SH-SY5Y (cell line): ENCODE data around the gene CECR2.

Source experiments
- GATA2 ChIP-seq: IDR thresholded peaks from 2 replicates; pipeline ENCODE4 v1.6.1; 2011; ENCODE audit warnings: mild to moderate bottlenecking, low read depth, low read length
- GATA3 ChIP-seq: IDR thresholded peaks from 2 replicates; pipeline ENCODE4 v1.6.1; 2011; ENCODE audit warnings: low read depth, mild to moderate bottlenecking, low read length, moderate library complexity

Gene CECR2

DNA sequence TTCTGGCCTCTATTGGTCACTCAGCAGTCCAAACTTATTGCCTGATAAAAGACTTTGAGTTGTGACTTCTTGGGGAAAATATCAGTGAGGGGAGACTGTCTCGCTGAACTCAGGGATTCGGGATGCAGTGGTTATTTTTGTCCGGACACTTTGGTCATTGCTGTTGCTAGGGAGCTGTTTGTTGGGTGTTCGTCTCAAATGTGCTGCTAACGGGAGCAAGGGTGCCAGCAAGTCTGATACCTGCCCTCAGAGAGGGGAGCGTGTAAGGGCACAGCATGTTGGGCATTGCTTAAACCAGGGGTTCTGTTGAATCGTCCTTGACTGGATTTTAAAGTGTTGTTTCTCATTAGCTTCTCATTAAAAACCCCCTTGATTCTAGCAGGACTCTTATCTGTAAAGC is 144.8 kb downstream of the CECR2 start:
- TF ChIP-seq GATA2 (no peak), GATA3 (no peak)

DNA sequence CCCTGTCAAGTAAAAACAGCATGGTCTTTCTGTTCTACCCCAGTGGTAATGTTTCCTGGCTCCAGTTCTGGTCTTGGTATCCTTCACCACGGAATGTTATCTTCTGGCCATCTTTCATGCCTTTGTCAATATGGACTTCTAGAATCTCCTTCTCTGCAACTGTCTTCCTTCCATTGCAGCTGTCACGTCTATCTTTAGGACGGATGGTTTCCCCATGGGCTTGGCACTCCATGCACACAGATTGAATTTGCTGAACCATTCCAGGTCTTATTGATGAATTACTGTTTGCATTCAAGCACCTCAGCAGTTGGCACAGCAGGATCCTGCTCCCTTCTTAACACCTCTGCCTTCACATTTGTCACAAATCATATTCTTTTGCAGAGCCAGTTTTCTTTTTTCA is 149.1 kb downstream of the CECR2 start:
- no peak for TF ChIP-seq GATA3
- TF ChIP-seq GATA2 = no peak

DNA sequence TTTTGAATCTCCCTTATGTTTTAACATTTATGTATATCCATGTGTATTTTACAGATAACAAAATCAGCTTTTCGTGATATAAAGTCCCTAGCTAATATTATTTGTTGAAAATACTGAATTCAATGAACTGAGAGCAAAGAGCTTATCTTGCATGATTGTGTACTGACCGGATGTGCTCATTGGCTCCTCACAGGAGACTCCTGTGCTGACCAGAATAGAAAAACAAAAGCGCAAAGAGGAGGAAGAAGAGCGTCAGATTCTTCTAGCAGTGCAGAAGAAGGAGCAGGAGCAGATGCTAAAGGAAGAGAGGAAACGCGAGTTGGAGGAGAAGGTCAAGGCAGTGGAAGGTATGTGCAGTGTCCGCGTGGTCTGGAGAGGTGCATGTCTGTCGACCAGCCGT is 154.7 kb downstream of the CECR2 start:
- no peak for TF ChIP-seq GATA2

DNA sequence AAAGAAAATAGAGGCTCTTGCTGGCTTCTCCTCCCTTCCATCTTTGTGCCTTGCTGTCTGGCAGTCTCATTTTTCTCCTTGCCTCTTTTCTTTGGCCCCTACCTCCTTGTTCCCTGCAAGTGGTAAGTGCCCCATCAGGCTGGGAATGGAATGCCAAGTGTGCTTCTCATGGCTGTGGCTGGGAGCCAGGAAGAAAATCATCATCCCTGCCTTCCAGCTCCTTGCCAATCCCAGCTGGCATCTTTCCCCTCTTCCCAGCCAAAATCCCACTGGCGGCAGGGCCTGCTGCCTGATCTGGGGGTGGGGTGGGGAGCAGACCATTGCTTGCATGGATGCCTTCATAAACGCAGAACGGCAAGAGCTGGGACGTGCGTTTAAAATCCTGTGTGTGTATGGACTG is 167.0 kb downstream of the CECR2 start:
- no peak for TF ChIP-seq GATA3
- TF ChIP-seq GATA2 = no peak

DNA sequence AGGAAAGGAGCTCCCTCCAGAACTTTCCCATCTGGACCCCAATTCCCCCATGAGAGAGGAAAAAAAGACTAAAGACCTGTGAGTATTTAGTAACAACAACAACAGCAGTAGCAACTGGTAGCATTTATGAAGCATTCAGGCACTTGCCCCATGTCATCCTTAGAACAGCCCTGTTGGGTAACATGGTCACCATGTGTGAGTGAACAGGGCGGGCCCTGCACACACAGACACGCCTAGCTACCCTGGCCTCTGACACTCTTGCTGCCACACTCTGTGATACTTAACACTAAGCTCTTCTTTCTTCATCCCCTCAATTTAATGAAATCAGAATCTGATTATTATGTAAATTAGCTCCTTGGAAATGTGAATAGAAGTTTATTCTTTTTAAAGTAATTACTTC is 167.9 kb downstream of the CECR2 start:
- TF ChIP-seq GATA2 (no peak), GATA3 (no peak)

DNA sequence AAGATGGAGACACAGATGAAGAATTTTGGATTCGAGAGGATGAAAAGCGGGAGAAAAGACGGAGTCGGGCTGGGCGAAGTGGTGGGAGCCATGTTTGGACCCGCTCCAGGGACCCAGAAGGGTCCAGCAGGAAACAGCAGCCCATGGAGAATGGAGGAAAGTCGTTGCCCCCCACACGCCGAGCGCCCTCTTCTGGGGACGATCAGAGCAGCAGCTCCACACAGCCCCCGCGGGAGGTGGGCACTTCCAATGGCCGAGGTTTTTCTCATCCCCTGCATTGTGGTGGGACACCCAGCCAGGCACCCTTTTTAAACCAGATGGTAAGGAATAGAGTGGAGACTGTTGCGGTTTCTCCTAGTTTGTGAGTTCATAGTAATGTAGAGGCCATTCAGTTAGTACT is 171.2 kb downstream of the CECR2 start:
- TF ChIP-seq GATA3 = no peak
- no peak for TF ChIP-seq GATA2

DNA sequence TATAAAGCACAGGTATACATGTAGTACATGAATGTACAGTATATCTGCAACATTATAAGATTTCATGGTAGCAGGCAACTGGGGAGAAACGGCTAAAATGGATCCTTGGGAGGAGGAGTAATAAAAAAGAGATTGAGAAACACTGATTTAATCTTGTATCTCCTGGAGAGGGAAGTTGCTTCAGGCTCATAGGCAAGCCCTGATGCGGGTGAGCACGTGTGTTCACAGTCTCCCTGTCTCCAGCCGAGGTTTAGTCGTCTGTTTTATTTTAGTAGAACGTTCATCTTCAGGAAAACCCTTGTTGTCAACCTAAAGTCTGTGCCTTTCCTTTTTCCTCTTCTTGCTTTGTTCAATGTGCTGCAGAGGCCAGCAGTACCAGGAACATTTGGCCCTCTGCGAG is 172.2 kb downstream of the CECR2 start:
- TF ChIP-seq GATA3 (no peak), GATA2 (no peak)

DNA sequence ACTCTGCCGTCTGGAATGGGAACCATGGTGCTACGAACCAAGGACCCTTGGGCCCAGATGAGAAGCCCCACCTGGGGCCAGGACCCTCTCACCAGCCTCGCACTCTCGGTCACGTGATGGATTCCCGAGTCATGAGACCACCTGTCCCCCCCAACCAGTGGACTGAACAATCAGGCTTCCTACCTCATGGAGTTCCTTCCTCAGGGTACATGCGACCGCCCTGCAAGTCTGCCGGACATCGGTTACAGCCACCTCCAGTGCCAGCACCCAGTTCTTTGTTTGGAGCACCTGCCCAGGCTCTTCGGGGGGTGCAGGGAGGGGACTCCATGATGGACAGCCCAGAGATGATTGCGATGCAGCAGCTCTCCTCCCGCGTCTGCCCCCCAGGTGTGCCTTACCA is 173.2 kb downstream of the CECR2 start:
- TF ChIP-seq GATA2 (no peak), GATA3 (no peak)

DNA sequence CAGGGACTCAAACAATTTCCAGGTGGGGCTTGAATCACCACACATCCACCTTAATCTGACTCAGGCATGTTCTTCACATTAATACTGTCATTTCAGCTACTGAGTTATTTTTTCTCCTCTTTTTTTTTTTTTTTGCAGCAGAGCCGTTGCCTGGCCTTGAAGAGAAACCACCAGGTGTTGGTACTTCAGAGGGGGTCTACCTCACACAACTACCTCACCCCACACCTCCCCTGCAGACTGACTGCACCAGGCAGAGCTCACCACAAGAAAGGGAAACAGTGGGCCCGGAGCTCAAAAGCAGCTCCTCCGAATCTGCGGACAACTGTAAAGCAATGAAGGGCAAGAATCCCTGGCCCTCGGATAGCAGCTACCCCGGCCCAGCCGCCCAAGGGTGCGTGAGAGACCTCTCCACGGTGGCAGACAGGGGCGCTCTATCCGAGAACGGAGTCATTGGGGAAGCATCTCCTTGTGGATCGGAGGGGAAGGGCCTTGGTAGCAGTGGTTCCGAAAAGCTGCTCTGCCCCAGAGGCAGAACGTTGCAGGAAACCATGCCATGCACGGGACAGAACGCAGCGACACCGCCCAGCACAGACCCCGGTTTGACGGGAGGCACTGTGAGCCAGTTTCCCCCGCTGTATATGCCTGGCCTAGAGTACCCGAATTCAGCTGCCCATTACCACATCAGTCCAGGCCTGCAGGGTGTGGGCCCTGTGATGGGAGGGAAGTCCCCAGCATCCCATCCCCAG is 178.9 kb downstream of the CECR2 start:
- TF ChIP-seq GATA2 (no peak), GATA3 (no peak)

DNA sequence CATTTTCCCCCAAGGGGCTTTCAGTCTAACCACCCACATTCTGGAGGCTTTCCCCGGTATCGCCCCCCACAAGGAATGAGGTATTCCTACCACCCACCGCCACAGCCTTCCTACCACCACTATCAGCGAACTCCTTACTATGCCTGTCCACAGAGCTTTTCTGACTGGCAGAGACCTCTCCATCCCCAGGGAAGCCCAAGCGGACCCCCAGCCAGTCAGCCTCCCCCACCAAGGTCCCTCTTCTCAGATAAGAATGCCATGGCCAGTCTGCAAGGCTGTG is 179.4 kb downstream of the CECR2 start:
- TF ChIP-seq GATA2 (no peak), GATA3 (no peak)

DNA sequence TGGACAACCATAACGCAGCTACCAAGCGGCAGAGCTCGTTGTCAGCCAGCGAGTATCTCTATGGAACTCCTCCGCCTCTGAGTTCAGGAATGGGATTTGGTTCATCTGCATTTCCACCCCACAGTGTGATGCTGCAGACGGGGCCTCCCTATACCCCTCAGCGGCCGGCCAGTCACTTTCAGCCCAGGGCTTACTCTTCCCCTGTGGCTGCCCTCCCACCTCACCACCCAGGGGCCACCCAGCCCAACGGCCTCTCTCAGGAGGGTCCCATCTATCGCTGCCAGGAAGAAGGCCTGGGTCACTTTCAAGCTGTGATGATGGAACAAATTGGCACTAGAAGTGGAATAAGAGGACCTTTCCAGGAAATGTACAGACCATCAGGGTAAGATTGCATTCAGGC is 179.9 kb downstream of the CECR2 start:
- no peak for TF ChIP-seq GATA3
- no peak for TF ChIP-seq GATA2

DNA sequence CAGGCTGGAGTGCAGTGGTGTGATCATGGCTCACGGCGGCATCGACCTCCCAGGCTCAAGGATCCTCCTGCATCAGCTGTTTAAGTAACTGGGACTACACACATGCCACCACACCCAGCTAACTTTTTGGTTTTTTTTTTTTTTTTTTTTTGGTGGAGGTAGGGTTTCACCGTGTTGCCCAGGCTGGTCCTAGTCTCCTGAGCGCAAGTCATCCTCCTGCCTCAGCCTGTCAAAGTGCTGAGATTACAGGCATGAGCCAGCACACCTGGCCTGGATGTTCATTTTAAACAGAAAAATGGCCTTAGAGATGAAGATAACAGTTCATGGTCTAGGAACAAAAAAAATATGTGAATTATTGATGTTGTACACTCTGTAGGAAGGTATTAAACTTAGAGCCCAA is 180.4 kb downstream of the CECR2 start:
- no peak for TF ChIP-seq GATA2
- no peak for TF ChIP-seq GATA3

DNA sequence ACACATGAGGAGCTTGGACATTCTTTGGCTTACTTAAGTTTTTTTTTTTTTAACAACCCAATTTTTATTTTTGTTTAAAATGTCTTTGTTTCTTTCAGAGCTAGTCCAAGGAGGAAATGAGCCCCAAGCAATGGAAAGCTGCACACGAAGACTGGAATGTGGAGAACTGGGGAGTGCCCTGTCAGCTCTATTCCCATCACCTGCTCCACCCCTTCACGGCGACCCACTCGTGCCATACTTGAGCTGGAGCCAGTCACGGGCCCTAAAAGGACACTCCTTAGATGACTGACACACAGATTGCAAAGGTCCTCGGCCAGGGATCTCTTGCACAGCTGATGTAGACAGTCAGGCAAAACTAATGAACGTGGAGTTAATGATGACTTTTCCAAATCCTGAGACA is 183.5 kb downstream of the CECR2 start:
- no peak for TF ChIP-seq GATA2
- TF ChIP-seq GATA3 = no peak

DNA sequence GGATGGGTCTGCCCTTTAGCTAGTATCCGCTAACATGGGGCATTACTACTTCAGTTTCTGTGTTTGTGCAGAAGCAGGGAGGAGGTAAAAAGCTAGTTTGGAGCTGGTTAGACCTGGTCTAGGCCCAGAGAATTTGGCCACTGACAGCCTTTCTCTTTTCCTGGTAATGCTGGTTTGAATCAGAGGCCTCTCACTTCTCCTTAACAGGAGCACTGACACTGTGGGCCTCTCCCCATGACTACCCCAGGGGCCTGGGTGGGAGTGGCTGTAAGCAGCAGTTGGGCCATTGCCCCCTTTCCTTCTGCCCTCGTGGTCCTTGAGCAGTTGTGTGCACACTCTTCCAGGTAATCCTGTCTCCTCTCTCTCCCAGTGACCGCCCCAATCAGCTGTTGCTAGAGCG is 185.6 kb downstream of the CECR2 start:
- no peak for TF ChIP-seq GATA3
- no peak for TF ChIP-seq GATA2

DNA sequence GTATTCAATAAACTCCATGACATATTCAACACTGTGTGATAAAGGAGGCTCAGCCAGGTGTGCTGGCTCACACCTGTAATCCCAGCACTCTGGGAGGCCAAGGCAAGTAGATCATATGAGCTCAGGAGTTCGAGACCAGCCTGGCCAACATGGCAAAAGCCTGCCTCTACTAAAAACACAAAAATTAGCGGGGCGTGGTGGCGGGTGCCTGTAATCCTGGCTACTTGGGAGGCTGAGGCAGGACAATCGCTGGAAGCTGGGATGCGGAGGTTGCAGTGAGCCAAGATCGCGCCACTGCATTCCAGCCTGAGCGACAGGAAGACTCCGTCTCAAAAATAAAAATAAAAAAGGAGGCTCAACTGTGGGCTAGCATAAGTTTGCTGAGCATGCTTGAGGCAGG is 189.9 kb downstream of the CECR2 start:
- no peak for TF ChIP-seq GATA2
- TF ChIP-seq GATA3 = no peak

DNA sequence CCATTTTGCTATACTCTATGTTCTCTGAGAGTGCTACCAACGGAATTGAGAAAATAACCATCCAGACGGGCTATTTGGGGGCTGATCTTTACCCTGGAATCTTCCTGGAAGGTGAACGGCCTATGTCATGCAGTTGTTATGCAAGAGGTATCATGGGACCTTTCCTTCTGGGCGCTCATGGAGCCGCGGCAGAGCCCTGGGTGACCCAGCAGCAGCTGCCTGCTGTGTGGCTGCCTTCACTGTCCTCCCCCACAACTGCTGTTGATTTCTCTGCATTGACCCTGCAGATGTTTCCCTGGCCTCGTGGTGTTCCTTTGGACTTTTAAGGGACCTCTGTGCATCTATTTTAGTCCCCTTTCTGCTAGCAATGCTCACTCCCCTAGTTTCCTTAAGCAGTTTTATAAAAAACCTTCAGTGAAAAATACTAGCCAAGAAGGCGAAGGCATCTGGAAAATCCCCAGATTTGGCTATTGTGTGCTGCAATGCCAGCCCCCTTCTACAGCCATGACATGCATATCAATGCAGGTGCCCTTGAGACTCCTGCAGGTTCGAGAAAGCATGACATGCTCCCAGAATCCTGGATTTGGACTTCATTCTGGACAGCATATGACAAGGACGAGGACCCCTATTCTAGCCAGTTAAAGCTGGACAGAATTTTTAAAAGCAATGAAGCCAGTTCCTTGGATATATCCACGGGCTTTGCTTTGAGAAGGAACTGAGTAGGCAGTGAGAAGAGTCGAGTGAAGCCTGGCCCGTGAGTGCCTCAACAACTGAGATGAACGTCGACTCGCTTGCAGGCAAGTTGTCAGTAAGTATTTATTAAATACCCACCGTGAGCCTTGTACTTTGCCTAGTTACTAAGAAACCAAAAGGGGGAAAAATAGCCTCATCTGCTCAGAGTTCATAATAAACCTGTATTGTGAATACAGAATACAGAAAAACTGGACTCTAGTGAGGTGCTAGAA is 193.9 kb downstream of the CECR2 start, which contains the start of gene SLC25A18:
Gene SLC25A18, plus strand, starts transcription at position 593 of the 965 bp plus-strand sequence. CDS start 16,447 bp downstream, outside the sequence.
- TF ChIP-seq GATA2 = no peak
- TF ChIP-seq GATA3 = no peak
